ENCODE measurements around the gene ARHGEF40. TPM values are rescaled to one million over a fixed set of nuclear protein-coding genes. Genes with fewer than 3 reads are reported as not detected.
A peak's percentile ranks its signal among the peaks of the same experiment; 100 is the strongest.

The ARHGEF40 gene
- total RNA-seq, 3 donors from 2014 or later: 33.7 to 51.4 (median 40.6) TPM

DNA sequence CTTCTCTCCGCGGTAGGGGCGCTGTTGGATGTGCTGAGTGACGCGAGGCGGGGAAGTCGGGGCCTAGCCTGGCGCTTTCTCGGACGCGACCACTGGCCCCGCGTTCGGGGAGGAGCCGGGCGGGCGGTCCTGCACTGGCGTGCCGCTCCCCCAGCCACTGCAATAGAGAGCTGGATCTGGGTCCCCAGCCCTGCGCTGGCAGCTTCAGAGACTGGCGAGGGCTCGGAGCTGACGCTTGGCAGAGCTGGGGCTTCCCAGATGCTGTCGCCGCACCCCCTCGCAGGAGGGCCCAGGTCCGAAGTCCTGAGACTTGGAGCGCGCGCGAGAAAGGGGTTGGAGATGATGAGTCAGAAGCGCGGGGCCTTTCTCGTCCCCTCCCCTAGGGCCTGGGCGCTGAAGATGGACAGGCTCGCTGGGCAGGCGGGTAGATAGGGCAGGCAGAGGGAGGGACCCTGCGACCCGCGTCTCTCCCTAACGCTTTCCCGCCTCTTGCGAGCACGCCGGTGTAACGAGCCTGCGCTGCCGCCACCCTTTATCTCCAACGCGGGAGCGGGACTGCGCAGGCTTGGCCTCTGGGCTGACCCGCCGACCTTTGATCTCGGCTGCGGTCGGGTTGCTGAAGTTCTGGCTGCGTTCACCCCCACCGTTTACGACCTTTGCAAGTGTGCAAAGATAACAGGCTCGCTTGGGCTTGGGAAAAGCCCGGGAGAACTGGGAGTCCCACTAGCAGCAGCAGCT, 33.8 kb downstream of the ARHGEF40 start:
- Histone ChIP-seq H3K27ac (peak overlapping the region; percentile 98 to 99), H3K4me3 (peak overlapping the region; percentile 64 to 86 (median 73)), H3K27me3 (no peaks in the 10 kb centered on the region), H3K4me1 (peaks cover 8 to 22% of the 10 kb centered on the region in 2 donors), H3K36me3 (no peaks in the 10 kb centered on the region), H3K9me3 (no peaks in the 10 kb centered on the region)
- intact Hi-C loops (cut with DNase I; ENCODE audit: low total_unique reads): no loop called here
- peak; percentile 85 to 95 (median 92) for TF ChIP-seq POLR2AphosphoS5 (IDR thresholded peaks at IDR 0.05)
- TF ChIP-seq, protein P1, sequence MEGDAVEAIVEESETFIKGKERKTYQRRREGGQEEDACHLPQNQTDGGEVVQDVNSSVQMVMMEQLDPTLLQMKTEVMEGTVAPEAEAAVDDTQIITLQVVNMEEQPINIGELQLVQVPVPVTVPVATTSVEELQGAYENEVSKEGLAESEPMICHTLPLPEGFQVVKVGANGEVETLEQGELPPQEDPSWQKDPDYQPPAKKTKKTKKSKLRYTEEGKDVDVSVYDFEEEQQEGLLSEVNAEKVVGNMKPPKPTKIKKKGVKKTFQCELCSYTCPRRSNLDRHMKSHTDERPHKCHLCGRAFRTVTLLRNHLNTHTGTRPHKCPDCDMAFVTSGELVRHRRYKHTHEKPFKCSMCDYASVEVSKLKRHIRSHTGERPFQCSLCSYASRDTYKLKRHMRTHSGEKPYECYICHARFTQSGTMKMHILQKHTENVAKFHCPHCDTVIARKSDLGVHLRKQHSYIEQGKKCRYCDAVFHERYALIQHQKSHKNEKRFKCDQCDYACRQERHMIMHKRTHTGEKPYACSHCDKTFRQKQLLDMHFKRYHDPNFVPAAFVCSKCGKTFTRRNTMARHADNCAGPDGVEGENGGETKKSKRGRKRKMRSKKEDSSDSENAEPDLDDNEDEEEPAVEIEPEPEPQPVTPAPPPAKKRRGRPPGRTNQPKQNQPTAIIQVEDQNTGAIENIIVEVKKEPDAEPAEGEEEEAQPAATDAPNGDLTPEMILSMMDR (IDR thresholded peaks at IDR 0.05): peak; percentile 80 to 95 (median 93)
- peak; percentile 75 for TF ChIP-seq POLR2A (IDR thresholded peaks at IDR 0.05)
- peak; percentile 95 to 97 for DNase-seq (ENCODE audit: low spot score in 2 of 2)

DNA sequence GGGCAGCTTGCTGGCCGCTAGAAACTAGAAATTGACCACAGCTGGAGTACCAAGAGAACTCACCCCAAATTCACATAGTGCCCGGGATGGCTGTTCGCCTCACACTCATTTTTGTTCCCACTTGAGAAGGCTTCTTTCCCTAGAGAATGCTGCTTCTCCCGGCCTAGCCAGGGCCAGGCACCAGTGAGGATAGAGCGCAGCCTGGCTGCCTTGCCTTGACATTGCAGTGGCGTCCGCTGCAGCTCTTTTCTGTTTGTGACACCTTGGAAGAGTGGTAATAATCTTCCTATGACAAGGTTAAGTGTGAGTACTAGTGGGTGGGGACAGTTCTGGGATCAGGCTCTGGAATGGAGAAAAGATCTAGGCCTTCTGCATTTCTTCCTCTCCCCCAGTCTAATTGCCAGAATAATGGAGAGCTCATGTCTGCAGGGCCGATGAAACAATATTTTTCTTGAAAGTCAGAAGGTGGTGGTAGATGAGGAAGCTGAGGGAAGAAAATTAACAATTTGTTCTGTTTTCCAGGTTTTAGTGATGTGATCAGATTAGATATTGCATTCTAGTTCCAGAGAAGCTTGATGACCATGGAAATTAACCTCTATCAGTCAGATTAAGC, 34.5 kb downstream of the ARHGEF40 start:
- intact Hi-C loops (cut with DNase I; ENCODE audit: low total_unique reads): no loop called here
- Histone ChIP-seq H3K27me3 (no peaks in the 10 kb centered on the region), H3K4me1 (peaks cover 8 to 18% of the 10 kb centered on the region in 2 donors), H3K36me3 (no peaks in the 10 kb centered on the region), H3K9me3 (no peaks in the 10 kb centered on the region), H3K27ac (peak overlapping the region; percentile 98 to 99), H3K4me3 (peak overlapping the region; percentile 64 to 86 (median 73))
- TF ChIP-seq, protein P1 (IDR thresholded peaks at IDR 0.05): peak; percentile 85 to 95 (median 86)
- peak in 1 of 3 donors; percentile 9 for TF ChIP-seq POLR2AphosphoS5 (IDR thresholded peaks at IDR 0.05)
- no peak for TF ChIP-seq POLR2A (IDR thresholded peaks at IDR 0.05)
- peak; percentile 71 to 79 for DNase-seq (ENCODE audit: low spot score in 2 of 2)

DNA sequence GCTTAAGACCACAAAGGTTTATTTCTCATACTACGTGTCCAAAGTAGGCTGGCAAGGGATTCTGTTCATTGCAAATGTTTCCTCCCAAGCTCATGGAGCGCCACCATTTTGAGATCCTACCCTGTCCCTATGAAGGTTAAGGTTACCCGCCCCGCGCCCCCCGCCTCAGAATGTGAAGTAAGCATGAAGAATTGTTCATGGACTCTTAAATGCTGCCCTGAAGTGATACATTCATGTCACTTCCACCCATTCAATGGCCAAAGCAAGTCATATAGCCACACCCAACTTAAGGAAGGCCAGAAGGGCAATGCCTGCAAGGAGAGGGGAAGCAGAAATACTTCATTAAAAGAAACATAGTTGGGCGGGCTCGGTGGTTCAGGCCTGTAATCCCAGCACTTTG, 35.0 kb downstream of the ARHGEF40 start:
- Histone ChIP-seq H3K9me3 (no peaks in the 10 kb centered on the region), H3K4me3 (no peak overlapping the region), H3K4me1 (peaks cover 8 to 17% of the 10 kb centered on the region in 2 donors), H3K27me3 (no peaks in the 10 kb centered on the region), H3K36me3 (no peaks in the 10 kb centered on the region), H3K27ac (peak overlapping the region; percentile 98 to 99)
- DNase-seq (ENCODE audit: low spot score in 2 of 2): peak in 1 of 2 donors; percentile 10
- TF ChIP-seq POLR2A (IDR thresholded peaks at IDR 0.05) (no peak), POLR2AphosphoS5 (IDR thresholded peaks at IDR 0.05) (no peak)
- TF ChIP-seq, protein P1 (IDR thresholded peaks at IDR 0.05): no peak
- intact Hi-C loops (cut with DNase I; ENCODE audit: low total_unique reads): no loop called here

DNA sequence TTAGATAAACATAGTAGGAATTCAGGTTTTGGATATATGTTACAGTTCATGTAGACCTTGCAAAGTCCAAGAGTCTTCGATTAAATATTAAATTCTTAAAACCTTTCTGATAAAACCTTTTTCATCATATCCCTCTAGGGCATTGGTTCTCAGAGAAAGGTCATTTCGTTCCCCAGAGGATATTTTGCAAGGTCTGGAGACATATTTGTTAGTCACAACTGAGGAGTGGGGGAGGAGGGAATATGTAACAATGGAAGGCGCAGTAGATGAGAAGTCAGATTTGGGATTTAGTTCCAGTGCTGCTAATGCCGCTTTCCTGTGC, 36.0 kb downstream of the ARHGEF40 start:
- Histone ChIP-seq H3K4me3 (peak overlapping the region in 1 of 3 donors; percentile 42), H3K27ac (peak overlapping the region; percentile 98 to 99), H3K27me3 (no peaks in the 10 kb centered on the region), H3K36me3 (no peaks in the 10 kb centered on the region), H3K4me1 (peaks cover 8 to 17% of the 10 kb centered on the region in 2 donors), H3K9me3 (no peaks in the 10 kb centered on the region)
- intact Hi-C loops (cut with DNase I; ENCODE audit: low total_unique reads): no loop called here
- no peak for DNase-seq (ENCODE audit: low spot score in 2 of 2)
- TF ChIP-seq, protein P1 (IDR thresholded peaks at IDR 0.05): no peak
- TF ChIP-seq POLR2A (IDR thresholded peaks at IDR 0.05) (no peak), POLR2AphosphoS5 (IDR thresholded peaks at IDR 0.05) (no peak)
